ENCODE measurements around the gene NFE2L2.
"Not testable (repeated sequence)": the region's sequence is repeated elsewhere in the genome, so short reads cannot be mapped to it uniquely, and the experiment has no call there.

NFE2L2 gene

GRCh38 chr2:177255227-177255601 lies 9.3 kb downstream of the NFE2L2 start:
- no peak for FAIRE-seq

- no peak for FAIRE-seq
Measured at GRCh38 chr2:177254433-177255226, 9.9 kb downstream of the NFE2L2 start.

- FAIRE-seq = no peak
Measured at GRCh38 chr2:177253704-177254103, 10.8 kb downstream of the NFE2L2 start.

DNA sequence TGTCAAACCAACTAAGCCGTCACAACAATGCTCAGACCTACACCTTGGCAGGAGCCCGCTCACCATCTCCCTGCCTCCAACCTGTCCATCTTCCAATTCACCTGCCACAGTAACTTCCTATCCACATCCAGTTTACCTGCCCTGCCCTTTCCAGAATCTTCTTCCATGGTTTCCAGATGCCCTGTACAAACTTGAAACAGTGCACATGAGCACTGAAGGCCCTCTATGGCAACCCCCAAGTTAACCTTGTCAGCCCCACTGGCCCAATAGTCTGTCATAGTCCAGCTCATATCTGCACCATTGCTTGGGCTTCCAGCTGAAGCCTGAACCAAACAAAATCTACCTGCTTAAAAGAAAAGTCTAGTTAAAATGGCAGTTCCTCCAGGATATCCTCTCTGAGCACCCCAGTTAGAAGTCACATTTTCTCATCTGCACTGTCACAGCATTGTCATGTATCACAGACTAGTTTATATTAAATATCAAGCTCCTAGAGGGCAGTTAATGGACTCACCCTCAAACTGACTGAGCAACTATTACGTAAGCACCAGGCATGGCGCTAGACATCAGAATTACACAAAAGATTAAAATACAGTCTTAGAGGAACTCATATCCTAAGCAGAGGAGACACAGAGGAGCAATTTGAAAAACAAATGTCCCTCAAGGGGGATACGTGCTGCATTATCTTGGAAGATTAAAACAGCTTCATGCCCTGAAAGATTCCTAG lies 11.6 kb downstream of the NFE2L2 start:
- FAIRE-seq = no peak

DNA sequence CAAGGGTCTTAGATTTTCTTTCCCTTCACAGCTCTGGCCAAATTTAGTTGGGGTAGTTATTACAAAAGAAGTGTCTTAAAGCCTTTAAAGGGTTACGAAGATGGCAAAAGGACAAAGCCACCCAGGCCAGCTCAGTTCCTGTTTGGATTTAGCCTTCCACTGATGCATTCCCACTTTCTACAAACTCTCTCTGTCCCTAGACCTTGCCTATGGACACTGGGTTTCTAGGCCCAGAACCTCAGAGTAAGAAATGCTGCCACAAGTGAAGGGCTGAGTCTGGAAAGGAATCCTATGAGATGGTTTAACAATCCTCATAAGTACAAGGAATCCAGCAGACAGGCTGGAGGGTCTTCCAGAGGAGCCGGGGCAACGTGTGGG lies 13.4 kb downstream of the NFE2L2 start:
- FAIRE-seq = no peak

- FAIRE-seq = no peak
Measured at GRCh38 chr2:177250461-177250860, 14.1 kb downstream of the NFE2L2 start.

DNA sequence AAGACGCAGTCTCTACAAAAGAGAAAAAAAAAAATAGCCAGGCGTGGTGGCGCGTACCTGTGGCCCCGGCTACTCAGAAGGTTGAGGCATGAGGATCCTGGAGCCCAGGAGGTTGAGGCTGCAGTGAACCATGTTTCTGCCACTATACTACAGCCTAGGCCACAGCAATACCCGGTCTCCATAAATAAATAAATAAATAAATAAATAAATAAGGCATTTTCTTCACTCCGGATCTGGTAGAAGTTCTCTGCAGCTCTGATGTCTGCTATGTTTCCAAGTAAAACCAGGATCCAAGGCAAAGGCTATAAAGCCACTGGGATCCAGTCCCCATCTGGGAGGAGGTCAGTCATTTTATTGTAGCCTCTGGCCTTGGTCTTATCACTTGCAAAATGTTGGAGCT lies 15.5 kb downstream of the NFE2L2 start:
- no peak for FAIRE-seq

DNA sequence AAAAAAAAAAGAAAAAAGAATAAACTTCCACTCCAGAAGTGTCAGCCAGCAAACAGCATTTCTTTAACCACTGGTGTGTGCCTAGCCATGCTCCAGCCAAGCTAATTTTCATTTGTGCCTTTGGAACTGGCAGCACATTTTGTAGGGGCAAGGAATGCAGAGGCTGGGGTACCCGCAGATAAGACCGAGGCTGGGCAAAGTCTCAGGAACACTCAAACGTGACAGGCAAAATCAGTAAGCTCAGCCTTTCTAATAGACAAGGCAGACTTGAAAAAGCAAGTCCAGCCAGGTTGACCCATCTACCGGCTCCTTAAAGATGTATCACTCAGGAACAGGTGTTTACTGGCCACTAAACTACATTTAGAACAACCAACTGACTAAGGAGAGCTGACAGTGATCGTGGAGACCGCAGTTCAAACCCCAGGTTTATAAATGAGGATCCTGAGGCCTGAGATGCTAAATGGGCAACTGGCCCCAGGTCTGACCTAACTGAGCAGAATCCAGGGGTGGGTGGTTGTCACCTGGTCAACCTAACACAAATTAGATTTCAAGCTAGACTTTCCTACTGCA lies 16.7 kb downstream of the NFE2L2 start:
- FAIRE-seq = no peak

GRCh38 chr2:177246523-177247030 lies 17.9 kb downstream of the NFE2L2 start:
- not testable (repeated sequence) for FAIRE-seq

DNA sequence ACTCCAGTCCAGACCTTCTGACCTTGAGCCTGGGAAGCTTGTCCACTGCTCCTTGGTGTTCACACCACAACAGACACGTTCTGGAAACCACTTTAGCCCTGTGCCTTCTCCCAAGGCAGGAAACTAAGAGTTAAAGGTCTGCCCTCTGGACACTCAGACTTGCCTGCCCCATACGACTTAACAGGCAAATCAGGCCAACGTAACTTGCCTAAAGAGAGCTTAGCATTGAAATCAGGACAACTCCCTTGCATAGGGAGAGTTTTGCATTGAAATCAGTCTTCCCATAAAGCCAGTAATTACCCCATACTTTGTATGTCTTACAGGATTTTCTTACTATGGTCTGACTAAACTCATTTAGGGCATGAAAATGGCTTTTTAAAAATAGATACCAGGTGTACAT lies 18.5 kb downstream of the NFE2L2 start:
- no peak for FAIRE-seq

GRCh38 chr2:177245010-177245422 lies 19.5 kb downstream of the NFE2L2 start:
- no peak for FAIRE-seq

GRCh38 chr2:177244244-177244771 lies 20.2 kb downstream of the NFE2L2 start:
- FAIRE-seq = no peak

DNA sequence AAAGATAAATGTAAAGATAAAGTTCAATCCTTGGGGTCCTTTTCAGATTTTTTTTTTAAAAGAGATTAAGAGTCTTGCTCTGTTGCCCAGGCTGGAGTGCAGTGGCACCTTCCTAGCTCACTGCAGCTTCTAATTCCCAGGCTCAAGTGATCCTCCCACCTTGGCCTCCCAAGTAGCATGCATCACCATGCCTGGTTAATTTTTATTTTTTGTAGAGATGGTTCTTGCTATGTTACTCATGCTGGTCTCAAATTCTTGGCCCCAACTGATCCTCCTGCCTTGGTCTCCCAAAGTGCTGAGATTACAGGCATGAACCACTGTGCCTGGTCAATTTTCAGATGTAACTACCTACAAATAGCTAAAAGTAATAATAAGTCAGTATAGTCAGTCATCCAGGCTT lies 21.1 kb downstream of the NFE2L2 start:
- no peak for FAIRE-seq

GRCh38 chr2:177243073-177243472 lies 21.5 kb downstream of the NFE2L2 start:
- FAIRE-seq = no peak

DNA sequence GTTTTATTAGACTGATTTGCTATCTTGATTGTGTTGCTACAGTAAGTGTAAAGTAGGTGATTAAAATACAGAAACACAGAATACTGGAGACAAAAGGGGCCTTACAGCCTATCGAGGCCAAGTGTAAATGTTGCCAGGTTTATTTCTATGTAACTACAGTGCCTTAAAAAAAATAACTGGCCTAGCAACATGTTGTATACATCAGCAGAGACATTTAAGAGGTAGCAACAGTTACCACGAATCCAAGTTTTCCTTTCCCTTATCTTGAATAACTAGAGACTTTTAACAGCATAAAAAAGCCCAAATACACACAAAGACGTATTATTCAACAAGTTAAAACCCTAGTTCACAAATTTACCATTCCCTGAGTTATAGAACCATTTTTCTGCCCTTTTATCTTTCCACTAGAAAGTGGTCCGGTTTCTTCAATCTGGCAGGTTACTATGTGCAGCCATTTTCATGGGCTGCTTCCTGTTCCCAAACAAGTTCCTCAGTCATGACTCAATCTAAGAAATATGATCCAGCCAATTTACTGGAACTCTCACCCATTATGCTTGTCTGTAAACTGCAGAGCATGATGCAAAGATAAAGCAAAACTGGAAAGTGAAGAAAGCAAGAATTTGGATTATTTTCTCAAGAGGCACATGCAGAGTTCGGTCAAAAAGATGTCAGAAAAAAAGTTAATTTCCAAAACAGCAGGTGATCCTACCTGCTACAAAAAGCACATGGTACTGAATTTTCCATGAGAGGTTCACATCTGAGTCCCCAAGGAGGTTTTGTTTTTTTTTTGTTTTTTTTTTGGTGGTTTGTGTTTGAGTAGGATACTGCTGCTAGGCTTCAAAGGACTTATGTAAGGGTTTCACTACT lies 22.2 kb downstream of the NFE2L2 start:
- no peak for FAIRE-seq

DNA sequence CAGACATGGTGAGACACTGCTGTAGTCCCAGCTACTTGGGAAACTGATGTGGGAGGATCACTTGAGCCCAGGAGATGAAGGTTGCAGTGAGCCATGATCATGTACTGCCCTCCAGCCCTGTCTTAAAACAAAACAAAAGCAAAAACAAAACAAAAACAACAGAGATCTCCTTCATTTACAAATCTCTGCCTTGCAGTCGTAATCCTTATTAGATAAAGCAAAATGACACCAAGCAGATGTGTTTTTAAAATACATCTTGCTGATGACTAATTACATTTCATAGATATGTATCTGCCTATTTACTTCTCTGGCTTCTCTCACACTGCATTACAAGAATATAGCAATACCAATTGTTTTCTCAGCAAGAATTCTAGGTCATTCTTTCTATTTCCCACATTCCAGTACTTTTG lies 22.8 kb downstream of the NFE2L2 start:
- FAIRE-seq = no peak

DNA sequence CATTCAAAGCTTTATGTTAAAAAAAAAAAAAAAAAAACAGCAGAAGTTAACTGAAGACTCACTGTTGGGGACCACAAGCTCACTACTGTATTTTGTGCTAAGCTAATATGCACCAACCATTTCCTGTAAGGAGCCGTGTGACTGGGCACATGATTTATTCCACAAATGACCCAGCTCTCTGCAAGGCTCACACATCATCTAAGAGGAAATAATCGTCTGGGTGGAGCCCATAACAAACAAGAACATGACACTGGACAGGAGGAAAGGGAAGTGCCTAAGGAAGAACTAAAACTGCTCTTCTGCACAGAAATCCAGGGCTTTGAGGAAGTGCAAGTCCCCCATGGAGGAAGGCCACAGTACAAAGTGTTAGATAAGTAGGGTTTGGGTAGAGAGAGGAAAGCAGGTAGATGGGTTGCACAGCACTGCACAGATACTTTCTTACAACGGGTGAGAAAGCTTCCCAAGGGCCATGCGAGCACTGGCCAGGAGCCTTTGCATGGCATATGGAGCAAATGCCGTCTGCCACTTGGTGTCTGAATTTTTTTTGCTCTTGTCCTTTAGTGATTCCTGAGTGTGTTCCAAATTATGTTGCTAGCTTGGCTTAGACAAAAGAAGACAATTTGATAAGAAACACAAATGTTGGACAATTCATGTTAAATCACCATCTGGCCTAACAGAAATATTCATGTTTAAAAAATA lies 24.4 kb downstream of the NFE2L2 start:
- FAIRE-seq = no peak

GRCh38 chr2:177239053-177239452 lies 25.5 kb downstream of the NFE2L2 start:
- no peak for FAIRE-seq

GRCh38 chr2:177237932-177238331 lies 26.6 kb downstream of the NFE2L2 start:
- FAIRE-seq = no peak

DNA sequence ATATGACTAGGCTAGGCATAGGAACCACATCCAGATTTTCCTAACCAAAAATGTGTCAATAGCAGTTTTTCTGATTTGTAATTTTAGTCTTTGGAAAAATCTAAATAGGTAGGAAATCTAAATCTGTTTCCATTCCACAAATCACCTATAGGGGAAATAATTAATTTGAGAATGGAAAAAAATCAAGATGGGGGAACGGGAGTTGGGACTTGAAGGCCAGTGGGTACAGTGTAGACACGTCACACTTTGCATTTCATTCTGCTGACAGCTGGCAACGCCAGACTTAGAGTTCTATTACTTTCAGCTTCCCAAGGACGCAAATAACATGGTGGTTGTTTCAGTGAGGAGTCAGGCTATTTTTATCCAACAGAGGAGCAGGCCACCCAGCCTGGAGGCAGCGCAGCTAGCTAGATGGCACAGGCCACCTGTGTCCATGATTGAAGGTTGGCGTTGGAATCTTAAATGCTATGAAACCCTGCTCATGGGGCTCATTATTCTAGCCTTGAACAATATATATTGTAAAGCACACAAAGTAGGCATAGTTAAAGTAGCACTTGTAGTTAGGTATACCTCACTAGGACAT lies 28.6 kb downstream of the NFE2L2 start:
- no peak for FAIRE-seq

GRCh38 chr2:177234267-177234666 lies 30.3 kb downstream of the NFE2L2 start:
- FAIRE-seq = no peak
